HG03064 (cell line): ENCODE measurements around the gene XPR1.

Experiments
- ATAC-seq: cut with Tn5 transposase; IDR thresholded peaks from one replicate; pipeline ENCODE4 v1.9.1; 2021; ENCODE audit warnings: low read depth; ENCODE audit not compliant: unreplicated experiment

The XPR1 gene

DNA sequence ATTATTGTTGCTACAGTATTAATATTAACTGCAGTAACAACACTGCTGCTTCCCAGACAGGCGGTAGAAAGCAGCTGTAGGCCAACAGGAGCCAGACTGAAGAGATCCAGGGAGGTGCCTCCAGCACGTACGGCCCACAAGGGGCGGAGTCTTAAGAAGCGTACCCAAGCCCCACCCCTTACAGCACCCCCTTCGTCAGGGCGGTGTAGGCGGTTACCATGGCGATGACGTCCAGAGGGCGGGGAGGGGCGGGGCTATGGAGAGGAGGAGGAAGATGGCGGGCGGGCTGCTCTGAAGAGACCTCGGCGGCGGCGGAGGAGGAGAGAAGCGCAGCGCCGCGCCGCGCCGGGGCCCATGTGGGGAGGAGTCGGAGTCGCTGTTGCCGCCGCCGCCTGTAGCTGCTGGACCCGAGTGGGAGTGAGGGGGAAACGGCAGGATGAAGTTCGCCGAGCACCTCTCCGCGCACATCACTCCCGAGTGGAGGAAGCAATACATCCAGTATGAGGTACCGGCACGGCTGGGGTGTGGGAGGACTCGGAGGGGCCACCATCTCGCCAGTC, at the start of gene XPR1:
Gene XPR1 (plus strand): TSS at position 257 of the 560 bp plus-strand sequence. CDS start 180 bp downstream, at position 437.
- peak; percentile 98 for ATAC-seq

DNA sequence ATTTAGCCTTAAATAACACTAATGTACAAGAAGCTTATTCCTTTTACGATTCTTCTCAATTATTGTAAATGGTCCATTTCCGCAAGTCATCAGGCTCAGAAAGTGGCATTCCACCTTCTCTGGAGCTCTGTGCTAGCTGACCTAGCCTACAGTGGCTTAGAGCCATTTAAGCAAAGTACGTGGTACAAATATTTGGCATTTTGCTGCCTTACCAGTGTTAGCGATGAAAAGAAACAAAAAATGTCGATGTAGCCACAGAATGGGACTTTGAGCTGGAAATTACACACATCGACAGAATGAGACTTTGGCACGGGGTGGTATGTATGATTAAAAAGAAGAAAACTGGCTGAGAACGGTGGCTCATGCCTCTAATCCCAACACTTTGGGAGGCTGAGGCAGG, 47.0 kb upstream of the XPR1 start:
- no peak for ATAC-seq

DNA sequence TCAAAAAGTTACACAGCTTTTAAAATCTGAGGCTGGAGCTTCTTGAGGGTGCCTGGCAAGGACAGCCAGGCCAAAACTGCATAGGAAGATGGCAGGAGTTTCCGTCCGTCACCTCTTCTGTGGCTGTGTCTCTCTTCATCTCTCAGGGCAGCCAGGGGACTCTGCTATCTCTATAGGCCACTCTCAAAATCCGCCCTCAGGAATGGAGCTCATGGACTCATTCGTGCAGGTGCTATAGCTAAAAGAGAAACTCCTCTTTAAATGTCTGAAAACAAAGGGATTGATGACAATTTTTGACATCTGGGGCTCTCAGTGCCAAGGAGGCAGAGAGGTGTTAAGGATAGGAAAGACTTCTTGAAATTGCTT, 45.8 kb upstream of the XPR1 start:
- no peak for ATAC-seq

DNA sequence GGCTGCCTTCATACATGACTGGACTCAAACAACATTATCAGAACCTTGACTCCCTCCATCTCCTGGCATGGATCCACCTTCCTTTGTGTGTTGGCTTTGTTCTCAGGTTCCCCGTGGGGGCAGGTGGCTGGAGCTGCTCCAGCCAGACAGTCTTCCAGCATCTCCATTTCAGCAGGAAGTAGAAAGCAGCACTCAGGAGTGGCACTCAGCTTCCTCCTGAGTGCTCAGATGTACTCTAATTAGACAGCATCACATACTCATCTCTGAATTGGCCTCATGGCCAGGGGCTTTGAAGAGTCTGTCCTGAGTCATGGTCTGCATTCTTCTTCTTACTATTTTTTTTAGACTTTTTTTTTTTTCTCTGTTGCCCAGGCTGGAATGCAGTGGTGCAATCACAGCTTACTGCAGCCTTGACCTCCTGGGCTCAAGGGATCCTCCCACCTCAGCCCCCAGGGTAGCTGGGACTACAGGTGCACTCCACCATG, 45.1 kb upstream of the XPR1 start:
- ATAC-seq: no peak

DNA sequence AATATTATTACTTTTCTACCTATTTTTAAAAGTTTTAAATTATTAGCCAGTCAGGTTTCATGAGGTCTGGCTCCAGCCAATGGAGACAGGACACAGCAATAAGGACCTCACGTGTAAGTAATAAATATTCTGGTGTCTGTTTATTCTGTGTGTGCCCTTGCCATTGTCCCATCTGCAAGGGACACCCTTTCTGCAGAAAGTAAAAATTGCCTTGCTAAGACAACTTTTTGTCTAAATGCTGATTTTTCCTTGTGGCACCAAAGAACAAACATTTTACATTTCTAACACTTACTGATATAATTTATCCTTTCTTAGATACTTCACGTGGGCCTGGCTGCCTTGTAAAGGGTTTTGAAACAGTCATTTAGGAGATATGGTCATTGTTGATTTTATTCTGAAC, 43.7 kb upstream of the XPR1 start:
- ATAC-seq: no peak

DNA sequence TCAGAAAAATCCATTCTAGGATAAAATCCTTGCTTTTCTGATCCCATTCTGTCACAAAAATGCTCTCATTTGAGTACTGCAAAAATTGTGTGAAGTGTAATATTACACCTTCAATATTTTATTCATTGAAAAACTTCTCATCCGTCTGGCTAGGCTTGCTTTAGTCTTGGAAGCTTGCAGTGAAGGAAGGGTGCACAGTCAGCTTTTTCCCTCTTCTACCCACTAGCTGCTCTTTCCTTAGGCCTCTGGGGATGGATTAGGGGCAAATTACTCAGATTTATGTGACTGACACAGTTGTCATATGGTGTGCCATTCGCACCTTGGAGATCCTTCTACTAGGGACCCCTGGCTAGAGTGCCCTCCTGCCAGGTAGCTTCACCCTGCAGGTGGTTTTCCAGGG, 40.9 kb upstream of the XPR1 start:
- no peak for ATAC-seq

DNA sequence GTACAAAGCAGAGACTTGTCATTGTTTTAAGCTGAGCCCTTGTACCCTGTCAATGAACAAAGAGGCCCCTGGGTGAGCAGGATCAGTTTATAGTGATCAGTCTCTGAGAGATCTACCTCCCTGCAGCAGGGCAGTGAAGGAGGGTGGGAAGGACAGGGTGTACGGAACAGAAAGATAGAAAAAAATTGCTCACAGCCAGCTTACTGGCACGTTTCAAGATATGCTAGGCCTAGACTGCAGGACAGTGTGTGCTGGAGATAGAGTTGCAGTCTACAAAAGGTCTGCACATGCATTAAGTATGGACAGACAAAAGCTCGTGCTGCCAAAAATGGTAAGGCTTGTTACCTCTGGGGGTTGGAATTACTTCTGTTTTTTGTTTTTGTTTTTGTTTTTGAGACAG, 38.4 kb upstream of the XPR1 start:
- ATAC-seq: no peak

DNA sequence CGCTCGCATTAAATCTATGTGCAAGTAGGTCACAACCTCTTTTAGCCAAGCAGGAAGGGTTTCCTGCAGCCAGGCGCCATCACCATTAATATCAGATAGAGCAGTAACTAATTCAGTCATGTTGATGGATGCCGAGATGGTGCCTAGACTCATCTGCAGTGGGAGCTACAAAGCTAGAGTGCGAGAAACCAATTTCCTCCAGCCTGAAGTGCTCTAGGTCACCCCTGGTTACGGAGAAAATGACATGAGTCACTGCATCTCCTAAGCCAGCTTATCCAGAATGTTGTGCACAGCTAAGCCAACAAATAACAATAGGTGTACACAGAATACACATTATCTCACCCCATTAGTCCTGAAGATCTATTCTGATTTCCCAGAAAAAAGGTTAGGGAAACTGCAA, 37.1 kb upstream of the XPR1 start:
- no peak for ATAC-seq

DNA sequence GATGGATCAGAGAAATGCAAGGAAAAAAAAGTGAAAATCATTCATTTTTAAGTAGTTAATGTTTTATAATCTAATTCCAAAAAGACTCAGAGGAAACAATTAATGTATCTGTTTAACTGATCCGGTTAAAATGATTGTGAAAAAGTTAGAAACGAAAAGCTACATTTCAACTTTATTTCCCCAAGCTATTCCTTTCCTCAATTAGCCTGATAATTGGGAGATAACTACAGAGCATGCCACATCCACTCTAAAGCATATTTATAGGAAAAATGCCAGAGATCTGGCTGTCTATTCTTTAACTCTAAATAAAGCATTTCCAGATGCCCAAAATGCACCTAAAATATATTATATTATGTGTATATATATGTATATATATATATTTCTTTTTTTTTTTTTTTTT, 35.9 kb upstream of the XPR1 start:
- no peak for ATAC-seq

DNA sequence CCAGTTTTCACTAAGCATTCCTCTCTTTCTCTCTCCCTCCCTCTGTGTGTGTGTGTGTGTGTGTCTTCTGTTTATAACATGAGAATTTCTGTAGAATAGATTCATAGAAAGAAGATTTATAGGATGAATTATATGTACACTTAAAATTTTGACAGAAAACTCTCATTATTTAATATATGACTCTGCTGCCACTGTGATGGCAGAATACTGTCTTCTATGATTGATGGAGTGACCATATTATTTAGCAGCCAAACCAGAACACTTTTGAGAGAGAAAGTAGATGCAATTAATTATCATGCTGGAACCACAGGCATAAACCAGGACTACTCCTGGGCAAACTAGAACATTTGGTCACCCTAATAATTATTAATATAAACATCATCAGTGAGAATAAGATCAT, 34.3 kb upstream of the XPR1 start:
- no peak for ATAC-seq

DNA sequence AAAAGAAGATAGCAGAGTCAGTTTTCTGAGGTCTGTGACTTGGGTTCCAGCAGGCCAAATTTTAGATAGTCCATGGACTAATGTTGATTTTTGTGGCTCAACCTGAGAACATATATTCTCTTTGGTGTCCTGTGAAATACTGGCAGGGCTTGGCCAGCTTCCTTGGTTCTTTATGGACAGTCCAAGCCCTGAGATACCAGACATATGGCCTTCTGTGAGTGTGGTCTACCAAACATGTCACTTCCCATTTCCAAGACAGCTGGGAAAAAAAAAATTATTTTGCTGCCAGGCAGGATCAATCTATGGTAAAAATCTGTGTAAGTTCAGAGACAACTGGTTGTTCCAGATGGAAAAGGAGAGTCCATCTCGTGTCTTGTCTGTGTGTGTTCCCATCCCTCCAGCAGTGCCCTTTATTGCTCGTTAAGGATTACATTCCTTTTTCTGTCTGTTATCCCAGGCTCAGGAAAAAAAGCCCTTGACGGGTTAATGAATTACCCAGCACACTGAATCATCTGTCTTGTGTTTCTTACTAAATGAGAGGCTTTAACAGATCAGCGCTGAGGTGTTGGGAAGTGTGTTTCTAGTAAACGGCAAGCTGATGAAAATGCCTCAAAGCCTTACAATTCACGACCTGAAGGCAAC, 33.4 kb upstream of the XPR1 start:
- ATAC-seq: no peak

DNA sequence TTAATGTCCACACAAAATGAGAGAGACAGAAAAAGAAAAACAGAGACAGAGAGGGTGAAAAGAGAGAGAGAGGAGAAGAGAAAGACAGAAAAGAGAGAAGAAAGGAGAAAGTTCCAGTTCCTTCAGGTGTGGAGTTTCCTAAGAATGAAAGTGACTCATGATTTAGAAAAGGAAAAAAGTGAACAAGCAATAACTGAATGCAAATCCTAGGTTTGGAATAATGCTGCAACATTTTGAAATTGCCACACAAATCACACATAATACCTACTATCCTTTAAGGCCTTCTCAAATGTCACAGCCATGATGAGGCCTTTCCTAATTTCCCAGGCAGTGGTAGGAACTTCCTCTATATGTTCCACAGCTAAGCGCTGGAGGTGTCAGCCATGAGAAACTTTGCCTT, 31.5 kb upstream of the XPR1 start:
- ATAC-seq: no peak

DNA sequence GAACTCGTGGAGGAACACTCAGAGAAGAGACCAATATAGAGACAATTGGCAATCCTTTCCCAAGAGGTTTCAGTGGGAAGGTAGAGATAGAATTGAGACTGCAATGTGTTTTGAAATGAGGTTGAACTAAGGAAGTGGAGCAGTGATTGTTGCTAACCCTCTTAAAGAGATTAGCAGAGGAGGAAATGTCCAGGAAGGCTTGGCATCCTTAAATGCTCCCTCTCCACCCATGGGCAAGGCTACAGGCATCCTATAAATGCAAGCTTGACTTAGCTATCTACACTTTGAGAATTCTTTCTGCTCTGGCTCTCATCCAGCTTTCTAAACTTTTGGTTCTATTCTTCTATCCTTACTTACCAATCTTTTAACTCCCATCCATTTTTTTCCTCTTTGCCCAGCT, 30.3 kb upstream of the XPR1 start:
- ATAC-seq: no peak

DNA sequence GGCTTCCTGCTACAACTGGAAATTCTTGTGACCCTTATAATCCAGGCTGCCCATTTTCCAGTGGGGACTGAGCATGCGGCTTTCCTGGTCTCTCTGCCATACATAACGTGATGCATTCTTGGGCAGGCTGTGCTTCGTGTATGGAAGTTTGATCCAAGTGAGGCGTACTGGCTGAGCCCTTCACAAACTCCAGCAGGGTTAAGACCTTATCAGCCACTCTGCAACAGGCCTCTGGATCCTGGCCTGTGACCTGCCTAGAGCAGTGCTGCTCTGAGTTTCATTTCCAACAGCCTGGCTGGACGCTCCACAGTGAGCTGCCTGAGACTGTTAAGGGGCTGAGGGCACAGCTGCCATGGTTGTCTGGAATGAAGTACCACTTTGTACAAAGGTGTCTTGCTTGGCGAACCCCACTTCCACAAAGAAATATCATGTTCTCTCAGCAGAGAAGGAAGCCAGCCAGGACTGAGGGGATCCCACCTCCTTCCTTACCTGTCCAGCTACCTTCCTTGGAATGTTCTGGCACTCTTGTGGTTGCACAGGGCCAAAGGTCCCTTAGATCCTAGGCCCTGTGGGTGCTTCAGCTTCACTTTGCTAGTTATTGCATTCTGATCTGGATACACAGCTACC, 28.5 kb upstream of the XPR1 start:
- no peak for ATAC-seq

DNA sequence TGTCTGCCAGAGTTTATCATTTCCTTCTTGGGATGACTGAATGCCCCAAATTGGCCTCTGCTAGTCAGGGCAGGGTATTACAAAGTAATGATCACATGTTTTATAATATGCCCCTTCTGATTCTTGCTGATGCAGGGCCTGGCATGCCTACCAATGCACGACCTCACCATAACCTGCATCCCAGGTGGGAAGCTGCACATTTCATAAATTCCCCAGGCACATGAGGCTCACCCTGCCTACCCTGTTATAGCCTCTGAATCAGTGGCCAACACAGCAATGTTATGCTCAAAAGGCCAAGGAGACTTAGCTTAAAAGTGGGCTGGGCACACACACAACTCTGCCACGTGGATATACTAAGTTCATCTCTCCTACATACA, 28.0 kb upstream of the XPR1 start:
- no peak for ATAC-seq

DNA sequence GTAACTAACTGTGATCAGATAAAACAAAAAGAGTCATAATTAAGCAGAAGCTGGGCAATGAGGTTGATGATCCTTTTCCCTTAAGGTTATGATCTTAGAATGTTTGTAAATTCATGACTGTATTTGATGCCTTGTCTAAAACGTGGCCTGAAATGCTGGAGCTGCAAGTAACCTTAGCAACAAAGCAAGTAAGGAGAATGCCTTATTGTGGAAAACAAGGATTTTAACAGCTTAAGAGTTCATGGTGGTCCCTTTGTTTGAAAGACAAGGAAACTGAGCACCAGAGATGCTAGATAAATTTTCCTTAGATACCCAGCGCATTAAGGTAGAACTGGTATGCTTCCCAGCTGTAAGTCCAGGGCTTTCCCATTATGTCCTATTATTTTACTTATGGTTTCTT, 25.7 kb upstream of the XPR1 start:
- ATAC-seq: no peak

DNA sequence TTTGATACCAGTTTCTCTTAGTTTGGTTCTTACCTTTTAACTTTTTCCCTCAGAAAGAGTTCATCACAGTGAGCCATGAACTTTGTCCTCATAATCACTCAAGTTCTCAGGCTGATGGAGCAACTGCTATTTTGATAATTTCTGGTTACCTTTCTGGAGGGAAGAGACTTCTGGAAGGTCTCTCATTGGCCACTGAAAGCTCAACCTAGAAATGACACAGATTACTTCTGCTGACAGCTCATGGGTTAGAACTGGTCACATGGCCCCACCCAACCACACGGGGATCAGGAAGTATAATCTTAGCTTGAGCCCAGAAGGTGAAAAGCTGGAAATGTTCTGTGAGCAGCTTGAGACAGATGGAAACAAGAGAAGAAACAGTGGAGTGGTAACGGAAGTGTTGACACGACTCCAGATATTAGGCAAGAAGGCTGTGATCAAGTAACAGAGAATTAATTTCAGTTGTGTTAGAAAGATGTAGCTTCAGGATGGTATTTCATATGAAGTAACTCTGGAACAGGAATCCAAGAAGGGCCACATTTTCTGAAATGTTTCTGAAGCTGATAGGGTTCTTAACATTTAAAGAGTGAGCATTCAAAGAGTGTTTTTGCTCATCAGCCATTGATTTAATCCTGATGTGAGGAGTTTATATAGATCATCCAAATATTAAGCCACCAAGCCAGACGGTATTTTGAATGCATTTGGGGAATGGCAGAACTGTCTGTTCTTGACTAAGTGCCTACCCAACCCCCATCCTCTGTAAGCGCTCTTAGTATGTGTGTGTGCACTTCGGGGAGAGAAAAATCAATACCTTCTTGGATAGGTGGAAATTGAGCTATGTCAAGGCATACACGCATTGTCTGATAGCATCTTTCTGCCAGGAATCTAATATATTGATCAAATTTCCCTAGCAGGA, 21.9 kb upstream of the XPR1 start:
- ATAC-seq: no peak

DNA sequence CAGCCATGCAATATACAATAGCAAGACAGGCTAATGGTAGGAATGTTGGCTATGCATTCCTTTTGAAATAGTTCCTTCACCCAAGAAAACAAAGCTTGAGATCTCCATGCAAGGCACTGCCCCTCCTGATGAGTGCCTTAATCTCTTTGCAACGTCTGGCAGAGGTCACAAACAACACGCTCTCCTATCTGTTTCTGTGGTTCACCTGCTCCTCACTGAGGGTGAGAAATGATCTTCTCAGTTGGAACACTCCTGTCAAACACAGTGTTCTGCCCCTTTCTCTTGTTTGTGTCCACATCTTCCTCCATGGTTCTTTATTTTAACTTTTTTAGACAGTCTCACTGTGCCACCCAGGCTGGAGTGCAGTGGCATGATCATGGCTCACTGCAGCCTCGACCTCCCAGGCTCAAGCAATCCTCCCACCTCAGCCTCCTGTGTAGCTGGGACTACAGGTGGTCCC, 21.2 kb upstream of the XPR1 start:
- ATAC-seq: no peak

DNA sequence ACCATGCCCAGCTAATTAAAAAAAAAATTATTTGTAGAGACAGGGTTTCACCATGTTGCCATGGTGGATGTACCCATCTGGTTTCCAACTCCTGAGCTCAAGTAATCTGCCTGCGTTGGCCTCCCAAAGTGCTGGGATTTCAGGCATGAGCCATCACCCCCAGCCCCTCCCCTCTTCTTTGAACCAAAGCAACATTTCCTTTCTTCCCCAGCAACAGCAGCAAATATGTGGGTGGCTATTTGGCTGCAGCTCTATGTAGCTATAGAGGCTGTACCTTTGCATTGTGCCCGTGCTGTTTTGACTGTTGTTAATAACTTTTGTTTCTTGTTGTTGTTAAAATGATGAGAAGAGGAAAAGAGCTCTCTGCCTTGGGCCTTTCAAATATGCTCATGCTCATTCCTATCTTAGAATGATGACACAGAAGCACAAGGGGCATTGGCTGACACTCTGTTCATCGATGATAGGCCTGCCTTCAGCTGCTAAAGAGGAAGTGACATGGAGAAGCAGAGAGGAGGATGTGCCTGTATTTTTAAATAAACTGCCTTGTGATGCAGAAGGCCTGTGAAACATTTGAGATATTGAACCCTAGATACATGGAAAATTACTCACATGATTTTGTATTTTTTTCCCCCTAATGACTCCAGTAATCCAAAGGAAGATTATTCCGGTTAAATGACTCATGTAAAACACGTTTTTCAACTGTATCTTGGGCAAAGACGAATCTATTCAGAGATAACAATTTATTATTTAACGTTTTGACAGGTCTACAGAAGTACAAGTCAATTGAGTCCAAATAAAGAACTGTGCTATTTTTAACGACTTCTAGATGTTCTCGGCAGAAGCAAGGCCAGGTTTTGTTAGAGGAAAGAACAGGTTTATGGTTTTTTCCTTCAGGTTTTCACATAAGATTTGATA, 20.5 kb upstream of the XPR1 start:
- no peak for ATAC-seq

DNA sequence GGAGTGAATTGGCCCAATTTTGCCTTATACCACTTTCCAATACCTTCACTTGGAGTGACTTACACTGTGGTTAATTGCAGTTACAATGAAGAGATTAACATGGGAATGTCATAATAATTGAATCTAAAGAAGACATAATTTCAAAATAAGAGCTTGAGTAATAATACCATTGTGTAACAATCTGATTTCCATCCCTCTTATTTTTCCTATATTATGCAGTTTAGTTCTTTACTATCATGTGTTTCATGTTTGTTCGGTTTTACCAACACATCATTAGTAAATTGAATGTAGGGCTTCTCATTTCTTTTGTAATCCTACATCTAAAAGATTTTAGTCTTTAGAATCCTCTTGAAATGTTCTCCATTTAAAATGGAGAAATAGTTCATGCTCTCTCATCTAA, 19.2 kb upstream of the XPR1 start:
- no peak for ATAC-seq
